ENCODE data around the gene RSBN1.
"Not testable (repeated sequence)": the region's sequence is repeated elsewhere in the genome, so short reads cannot be mapped to it uniquely, and the experiment has no call there.

Gene RSBN1

DNA sequence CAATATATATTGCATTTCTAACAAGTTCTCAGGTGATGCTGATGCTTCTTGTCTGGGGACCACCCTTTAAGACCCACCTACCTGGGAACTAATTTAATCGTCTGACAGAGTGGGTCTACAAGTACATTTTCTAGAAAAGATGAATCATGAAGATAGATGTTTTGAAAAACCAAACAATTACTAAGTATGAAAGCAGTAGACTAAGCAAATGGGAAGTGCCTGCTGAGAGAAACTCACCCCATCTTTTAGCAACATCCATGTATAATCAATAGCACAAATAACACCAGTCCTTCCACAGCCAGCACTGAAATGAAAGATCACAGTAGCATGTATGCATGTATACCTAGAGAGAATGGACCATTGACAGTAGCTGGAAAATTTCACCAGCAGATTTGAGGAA is 42.0 kb upstream of the RSBN1 start:
- ChIA-PET POLR2A (no interaction called here), CTCF (no interaction called here)
- no peaks in the 10 kb centered on the region for H3K4me1 ChIP-seq (ENCODE audit: control insufficient read depth, insufficient read depth, low read length)
- no peak overlapping the region for H3K4me3 ChIP-seq (ENCODE audit: low read depth, low read length)
- H3K9me3 ChIP-seq (ENCODE audit: control insufficient read depth, insufficient read depth, low read depth, low read length) = no peaks in the 10 kb centered on the region
- no peak for TF ChIP-seq ZNF354C (tag by site-specific recombination; IDR thresholded peaks at IDR 0.05; ENCODE audit: borderline replicate concordance, low read depth)
- no peak for TF ChIP-seq ZNF629 (tag by site-specific recombination; IDR thresholded peaks at IDR 0.05)
- TF ChIP-seq BCL11A (tag by site-specific recombination; IDR thresholded peaks at IDR 0.05; ENCODE audit: low read depth) = no peak
- TF ChIP-seq, protein P1, sequence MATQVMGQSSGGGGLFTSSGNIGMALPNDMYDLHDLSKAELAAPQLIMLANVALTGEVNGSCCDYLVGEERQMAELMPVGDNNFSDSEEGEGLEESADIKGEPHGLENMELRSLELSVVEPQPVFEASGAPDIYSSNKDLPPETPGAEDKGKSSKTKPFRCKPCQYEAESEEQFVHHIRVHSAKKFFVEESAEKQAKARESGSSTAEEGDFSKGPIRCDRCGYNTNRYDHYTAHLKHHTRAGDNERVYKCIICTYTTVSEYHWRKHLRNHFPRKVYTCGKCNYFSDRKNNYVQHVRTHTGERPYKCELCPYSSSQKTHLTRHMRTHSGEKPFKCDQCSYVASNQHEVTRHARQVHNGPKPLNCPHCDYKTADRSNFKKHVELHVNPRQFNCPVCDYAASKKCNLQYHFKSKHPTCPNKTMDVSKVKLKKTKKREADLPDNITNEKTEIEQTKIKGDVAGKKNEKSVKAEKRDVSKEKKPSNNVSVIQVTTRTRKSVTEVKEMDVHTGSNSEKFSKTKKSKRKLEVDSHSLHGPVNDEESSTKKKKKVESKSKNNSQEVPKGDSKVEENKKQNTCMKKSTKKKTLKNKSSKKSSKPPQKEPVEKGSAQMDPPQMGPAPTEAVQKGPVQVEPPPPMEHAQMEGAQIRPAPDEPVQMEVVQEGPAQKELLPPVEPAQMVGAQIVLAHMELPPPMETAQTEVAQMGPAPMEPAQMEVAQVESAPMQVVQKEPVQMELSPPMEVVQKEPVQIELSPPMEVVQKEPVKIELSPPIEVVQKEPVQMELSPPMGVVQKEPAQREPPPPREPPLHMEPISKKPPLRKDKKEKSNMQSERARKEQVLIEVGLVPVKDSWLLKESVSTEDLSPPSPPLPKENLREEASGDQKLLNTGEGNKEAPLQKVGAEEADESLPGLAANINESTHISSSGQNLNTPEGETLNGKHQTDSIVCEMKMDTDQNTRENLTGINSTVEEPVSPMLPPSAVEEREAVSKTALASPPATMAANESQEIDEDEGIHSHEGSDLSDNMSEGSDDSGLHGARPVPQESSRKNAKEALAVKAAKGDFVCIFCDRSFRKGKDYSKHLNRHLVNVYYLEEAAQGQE (tag by site-specific recombination; IDR thresholded peaks at IDR 0.05) = no peak
- TF ChIP-seq ZBTB20 (tag by site-specific recombination; IDR thresholded peaks at IDR 0.05) = no peak
- TF ChIP-seq ZFP69B (tag by site-specific recombination; IDR thresholded peaks at IDR 0.05) = no peak
- TF ChIP-seq ZFP37 (tag by site-specific recombination; IDR thresholded peaks at IDR 0.05) = no peak
- TF ChIP-seq, protein P2, sequence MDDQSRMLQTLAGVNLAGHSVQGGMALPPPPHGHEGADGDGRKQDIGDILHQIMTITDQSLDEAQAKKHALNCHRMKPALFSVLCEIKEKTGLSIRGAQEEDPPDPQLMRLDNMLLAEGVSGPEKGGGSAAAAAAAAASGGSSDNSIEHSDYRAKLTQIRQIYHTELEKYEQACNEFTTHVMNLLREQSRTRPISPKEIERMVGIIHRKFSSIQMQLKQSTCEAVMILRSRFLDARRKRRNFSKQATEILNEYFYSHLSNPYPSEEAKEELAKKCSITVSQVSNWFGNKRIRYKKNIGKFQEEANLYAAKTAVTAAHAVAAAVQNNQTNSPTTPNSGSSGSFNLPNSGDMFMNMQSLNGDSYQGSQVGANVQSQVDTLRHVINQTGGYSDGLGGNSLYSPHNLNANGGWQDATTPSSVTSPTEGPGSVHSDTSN (CRISPR knock-in tag; IDR thresholded peaks at IDR 0.05) = no peak
- TF ChIP-seq, protein P3, sequence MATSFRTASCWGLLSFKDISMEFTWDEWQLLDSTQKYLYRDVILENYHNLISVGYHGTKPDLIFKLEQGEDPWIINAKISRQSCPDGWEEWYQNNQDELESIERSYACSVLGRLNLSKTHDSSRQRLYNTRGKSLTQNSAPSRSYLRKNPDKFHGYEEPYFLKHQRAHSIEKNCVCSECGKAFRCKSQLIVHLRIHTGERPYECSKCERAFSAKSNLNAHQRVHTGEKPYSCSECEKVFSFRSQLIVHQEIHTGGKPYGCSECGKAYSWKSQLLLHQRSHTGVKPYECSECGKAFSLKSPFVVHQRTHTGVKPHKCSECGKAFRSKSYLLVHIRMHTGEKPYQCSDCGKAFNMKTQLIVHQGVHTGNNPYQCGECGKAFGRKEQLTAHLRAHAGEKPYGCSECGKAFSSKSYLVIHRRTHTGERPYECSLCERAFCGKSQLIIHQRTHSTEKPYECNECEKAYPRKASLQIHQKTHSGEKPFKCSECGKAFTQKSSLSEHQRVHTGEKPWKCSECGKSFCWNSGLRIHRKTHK (tag by site-specific recombination; IDR thresholded peaks at IDR 0.05) = no peak
- no peak for TF ChIP-seq ZNF670 (tag by site-specific recombination; IDR thresholded peaks at IDR 0.05; ENCODE audit: low read depth)
- TF ChIP-seq ZNF391 (tag by site-specific recombination; IDR thresholded peaks at IDR 0.05; ENCODE audit: borderline replicate concordance, low read depth) = no peak
- TF ChIP-seq ZNF548 (tag by site-specific recombination; IDR thresholded peaks at IDR 0.05) = no peak
- no peaks in the 10 kb centered on the region for H3K36me3 ChIP-seq (ENCODE audit: control insufficient read depth in 2 of 2, insufficient read depth in 1 of 2, low read length in 2 of 2)
- no peak overlapping the region for H3K27ac ChIP-seq (ENCODE audit: extremely low read depth, low read depth, low read length)

DNA sequence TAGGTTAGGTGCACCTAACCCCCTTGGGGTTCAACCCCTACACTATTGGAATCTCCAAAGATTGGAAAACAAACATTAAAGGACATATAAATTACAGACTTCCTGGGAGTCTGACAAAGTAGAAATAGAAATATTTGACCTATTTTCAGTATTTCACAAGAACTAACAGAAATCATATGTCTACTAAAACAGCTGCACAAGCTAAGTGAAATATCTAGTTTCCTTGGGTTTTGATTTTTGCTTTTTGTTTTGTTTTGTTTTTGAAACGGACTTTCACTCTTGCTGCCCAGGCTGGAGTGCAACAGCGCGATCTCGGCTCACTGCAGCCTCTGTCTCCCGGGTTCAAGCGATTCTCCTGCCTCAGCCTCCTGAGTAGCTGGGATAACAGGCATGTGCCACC is 40.4 kb upstream of the RSBN1 start:
- H3K36me3 ChIP-seq (ENCODE audit: control insufficient read depth in 2 of 2, insufficient read depth in 1 of 2, low read length in 2 of 2); H3K4me1 ChIP-seq (ENCODE audit: control insufficient read depth, insufficient read depth, low read length); H3K4me3 ChIP-seq (ENCODE audit: low read depth, low read length); H3K9me3 ChIP-seq (ENCODE audit: control insufficient read depth, insufficient read depth, low read depth, low read length); POLR2A ChIA-PET; H3K27ac ChIP-seq (ENCODE audit: extremely low read depth, low read depth, low read length): not testable (repeated sequence)
- CTCF ChIA-PET = interaction anchor here (0.6 kb wide), 1 partner anchor 636 kb away, joined by 3 read pairs; no protein-coding TSS in a partner anchor

DNA sequence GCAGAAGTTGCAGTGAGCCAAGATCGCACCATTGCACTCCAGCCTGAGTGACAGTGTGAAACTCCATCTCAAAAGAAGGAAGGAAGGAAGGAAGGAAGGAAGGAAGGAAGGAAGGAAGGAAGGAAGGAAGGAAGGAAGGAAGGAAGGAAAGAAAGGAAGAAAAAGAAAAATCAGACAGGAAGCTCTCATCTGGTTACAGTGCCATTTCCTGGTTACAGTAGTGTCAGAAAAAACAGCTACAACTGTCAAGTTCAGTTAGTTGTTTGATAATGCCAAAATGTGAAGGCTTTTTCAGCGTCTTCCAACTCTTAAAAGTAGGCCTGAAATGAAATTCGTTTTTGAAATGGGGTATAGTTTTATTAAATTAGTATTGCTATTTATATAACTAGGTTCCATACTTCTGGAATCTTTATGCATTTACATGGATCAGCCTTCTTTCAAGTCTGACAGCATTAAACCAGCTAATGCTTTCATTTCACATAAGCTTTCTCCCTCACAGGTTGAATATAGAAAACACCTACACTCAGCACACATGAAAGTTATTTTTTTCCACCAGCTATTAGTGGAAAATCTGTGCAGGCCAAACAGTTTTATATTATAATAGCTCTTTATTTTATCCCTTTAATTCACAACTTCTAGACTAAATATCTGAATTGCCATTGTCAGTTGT is 38.0 kb upstream of the RSBN1 start:
- Histone ChIP-seq H3K4me3 (ENCODE audit: low read depth, low read length) (no peak overlapping the region), H3K4me1 (ENCODE audit: control insufficient read depth, insufficient read depth, low read length) (no peaks in the 10 kb centered on the region), H3K9me3 (ENCODE audit: control insufficient read depth, insufficient read depth, low read depth, low read length) (no peaks in the 10 kb centered on the region), H3K27ac (ENCODE audit: extremely low read depth, low read depth, low read length) (no peak overlapping the region), H3K36me3 (ENCODE audit: control insufficient read depth in 2 of 2, insufficient read depth in 1 of 2, low read length in 2 of 2) (no peaks in the 10 kb centered on the region)
- no peak for TF ChIP-seq ZNF155 (tag by site-specific recombination; IDR thresholded peaks at IDR 0.05)
- no peak for TF ChIP-seq ZNF561 (tag by site-specific recombination; IDR thresholded peaks at IDR 0.05; ENCODE audit: borderline replicate concordance)
- TF ChIP-seq SCRT1 (tag by site-specific recombination; IDR thresholded peaks at IDR 0.05; ENCODE audit: borderline replicate concordance) = no peak
- no peak for TF ChIP-seq GLIS2 (tag by site-specific recombination; IDR thresholded peaks at IDR 0.05)
- TF ChIP-seq ZNF174 (tag by site-specific recombination; IDR thresholded peaks at IDR 0.05) = no peak
- no peak for TF ChIP-seq ZNF175 (tag by site-specific recombination; IDR thresholded peaks at IDR 0.05)
- peak; percentile 91 for TF ChIP-seq ZNF366 (tag by site-specific recombination; conservative IDR thresholded peaks at IDR 0.05)
- no peak for TF ChIP-seq ZNF600 (tag by site-specific recombination; IDR thresholded peaks at IDR 0.05)
- ChIA-PET CTCF (no interaction called here), POLR2A (no interaction called here)

Data from HEK293 (cell line).